Stimulated activated CD8-positive, alpha-beta memory T cell treated with anti-CD3 and anti-CD28 coated beads, Interleukin-4, amount 100 ng/mL, for 1 hour (primary cell): ENCODE results near the gene TMEM222.

Source experiments
- DNase-seq, 2 donors: peaks; one replicate each; pipeline ENCODE4 v3.0.0-alpha.2; 2020; ENCODE audit warnings: low read depth in 2 of 2, low spot score in 1 of 2

The TMEM222 gene

GRCh38 chr1:27341525-27342252, 19.7 kb downstream of the TMEM222 start, which contains the start of gene SYTL1:
Gene SYTL1 (plus strand): TSS chr1:27342022. CDS start chr1:27345335, 3,313 bp downstream.
- DNase-seq, result no peak

- DNase-seq, result no peak
These were observed 20.4 kb downstream of the TMEM222 start for GRCh38 chr1:27342391-27342777.

- peak in 1 of 2 donors; percentile 54 for DNase-seq
These were observed 21.0 kb downstream of the TMEM222 start for GRCh38 chr1:27342778-27343638.

- no peak for DNase-seq
These were observed 21.7 kb downstream of the TMEM222 start for GRCh38 chr1:27343639-27344025.

DNA sequence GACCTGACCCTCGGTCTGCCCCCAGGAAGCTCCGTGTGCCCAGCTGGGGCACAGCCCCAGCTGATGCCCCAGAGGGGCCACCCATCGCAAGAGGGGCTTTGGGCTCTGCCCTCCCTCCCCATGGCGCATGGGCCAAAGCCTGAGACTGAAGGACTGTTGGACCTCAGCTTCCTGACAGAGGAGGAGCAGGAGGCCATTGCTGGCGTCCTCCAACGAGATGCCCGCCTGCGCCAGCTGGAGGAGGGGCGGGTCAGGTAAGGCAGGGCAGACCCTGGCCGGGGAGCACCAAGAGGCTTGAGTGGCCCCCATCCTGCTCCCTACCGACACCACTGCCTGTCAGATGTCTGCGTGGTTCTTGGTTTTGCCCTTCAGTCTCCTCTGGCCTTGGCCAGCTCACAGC, 23.3 kb downstream of the TMEM222 start:
- DNase-seq, result no peak

DNA sequence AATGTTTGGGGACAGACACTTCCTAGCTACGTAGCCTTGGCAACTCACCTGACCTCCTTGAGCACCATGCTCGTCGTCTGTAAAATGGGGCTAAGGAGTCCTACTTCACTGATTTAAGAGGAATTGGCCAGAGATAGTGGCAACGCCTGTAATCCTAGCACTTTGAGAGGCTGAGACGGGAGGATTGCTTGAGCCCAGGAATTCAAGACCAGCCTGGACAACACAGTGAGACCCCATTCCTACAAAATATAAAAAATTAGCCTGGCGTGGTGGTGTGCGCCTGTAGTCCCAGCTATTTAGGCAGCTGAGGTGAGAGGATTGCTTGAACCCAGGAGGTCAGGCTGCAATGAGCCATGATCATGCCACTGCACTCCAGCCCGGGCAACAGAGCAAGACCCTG, 24.4 kb downstream of the TMEM222 start:
- no peak for DNase-seq

DNA sequence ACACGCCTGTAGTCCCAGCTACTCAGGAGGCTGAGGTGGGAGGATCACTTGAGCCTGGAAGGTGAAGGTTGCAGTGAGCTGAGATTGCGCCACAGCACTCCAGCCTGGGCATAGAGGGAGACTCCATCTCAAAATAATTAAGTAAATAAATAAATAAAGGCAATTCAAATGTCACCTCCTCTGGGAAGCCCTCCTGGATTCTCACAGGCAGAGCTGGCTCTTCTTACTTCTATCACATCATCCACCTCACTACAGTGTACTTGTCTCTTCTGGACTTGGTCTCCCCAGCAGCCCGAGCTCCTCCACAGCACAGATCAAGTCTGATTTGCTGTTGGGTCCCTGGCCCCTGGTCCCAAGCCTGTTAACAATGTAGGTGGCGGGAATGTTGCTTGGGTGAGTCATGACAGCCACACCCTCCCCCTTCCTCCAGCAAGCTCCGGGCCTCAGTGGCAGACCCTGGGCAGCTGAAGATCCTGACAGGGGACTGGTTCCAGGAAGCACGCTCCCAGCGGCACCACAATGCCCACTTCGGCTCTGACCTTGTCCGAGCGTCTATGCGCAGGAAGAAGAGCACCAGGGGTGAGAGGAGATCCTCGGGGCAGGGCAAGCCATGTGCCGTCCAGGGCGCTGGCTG, 25.1 kb downstream of the TMEM222 start:
- no peak for DNase-seq

GRCh38 chr1:27348861-27349783, 27.2 kb downstream of the TMEM222 start:
- no peak for DNase-seq

GRCh38 chr1:27349784-27350662, 28.1 kb downstream of the TMEM222 start:
- DNase-seq, result no peak

DNA sequence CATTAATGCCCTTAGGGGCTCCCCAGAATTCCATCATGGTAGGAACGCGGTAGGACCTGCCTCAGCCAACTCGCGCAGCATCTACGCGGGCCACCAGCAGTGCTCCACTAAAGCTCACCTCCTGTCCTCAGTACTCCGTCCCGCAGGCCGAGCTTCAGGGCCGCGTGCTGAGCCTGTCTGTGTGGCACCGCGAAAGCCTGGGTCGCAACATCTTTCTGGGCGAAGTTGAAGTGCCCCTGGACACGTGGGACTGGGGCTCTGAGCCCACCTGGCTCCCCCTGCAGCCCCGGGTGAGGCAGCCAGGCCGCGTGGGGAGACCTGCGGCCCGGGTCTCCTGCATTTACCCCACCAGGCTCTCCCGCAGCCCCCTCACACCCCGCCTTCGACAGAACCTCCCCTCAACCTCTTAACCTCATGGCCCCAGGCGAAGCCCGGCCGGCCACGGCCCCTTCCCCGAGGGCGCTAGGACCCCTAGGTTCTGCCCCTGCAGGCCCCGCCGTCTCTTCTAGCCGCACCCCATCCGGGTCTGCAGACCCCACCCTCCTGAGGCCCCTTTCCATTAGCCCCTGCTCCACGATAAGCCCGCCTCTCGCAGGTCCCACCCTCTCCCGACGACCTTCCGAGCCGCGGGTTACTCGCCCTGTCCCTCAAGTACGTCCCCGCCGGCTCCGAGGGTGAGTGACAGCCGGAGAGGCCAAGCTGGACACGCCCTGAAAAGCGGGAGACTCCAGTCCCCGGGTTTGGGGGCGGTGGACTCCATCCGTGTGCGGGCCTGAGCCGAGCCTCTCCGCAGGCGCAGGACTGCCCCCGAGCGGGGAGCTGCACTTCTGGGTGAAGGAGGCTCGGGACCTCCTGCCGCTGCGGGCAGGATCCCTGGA, 28.9 kb downstream of the TMEM222 start:
- no peak for DNase-seq

- DNase-seq, result no peak
These were observed 29.7 kb downstream of the TMEM222 start for GRCh38 chr1:27351541-27352107.

DNA sequence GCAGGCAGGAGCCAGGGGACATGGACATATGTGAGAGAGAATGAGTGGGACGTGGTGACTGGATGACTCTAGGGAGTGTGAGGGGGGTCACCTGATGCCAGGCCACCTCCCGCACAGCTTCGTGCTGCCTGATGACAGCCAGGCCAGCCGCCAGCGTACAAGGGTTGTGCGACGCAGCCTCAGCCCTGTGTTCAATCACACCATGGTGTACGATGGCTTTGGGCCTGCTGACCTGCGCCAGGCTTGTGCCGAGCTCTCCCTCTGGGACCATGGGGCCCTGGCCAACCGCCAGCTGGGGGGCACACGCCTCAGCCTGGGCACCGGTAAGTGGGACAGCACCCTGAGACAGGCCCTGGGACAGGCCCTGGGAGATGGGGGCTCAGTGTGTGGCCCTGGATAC, 31.2 kb downstream of the TMEM222 start:
- no peak for DNase-seq

DNA sequence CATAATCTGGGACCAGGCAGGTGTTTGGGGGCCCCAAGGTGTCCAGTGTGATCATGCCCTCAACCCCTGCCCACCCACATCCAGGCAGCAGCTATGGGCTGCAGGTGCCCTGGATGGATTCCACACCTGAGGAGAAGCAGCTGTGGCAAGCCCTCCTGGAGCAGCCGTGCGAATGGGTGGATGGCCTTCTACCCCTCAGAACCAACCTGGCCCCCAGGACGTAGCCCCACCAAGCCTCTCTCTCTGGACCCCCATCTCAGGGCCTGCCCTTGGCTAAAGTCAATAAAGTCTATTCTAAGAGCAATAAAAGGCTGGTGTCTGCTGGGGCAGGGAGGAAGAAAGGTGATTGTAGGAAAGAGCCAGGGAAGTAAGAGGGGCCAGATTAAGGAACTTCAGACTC, 31.7 kb downstream of the TMEM222 start:
- DNase-seq, result no peak

GRCh38 chr1:27355683-27356082, 33.7 kb downstream of the TMEM222 start:
- DNase-seq, result no peak

GRCh38 chr1:27356277-27356618, 34.3 kb downstream of the TMEM222 start:
- no peak for DNase-seq

DNA sequence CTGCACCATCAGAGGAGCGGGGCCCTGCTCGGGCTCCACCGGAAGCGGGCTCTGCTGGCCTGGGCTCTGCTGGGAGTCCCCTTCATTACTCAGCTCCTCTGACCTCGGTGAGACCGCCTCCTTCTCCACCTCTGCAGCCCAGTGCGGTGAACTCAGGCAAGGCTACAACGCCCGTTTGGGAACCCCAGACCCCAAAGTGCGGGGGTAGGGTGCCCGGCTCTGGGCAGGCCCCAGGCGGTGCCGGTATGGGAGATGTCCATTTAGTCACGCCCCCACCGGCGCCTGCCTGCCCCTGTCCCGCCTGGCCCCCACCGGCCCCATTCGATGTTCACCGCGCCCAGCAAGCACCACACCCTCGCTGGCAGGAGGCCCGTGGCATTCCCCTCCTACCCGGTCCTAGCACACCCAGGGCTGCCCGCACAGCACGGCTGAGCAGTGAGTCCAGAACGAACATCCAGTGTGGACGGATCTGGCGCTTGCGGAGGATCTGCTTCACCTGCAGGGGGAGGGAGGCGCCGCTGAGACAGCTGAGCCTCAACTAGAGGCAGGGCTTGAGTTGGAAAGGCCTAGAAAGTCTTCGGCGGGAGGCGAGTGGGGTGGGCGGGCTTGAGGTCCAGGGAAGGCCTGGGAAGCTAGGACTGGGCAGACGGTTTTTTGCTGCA, 34.8 kb downstream of the TMEM222 start:
- no peak for DNase-seq

- DNase-seq, result peak; percentile 59 to 70
These were observed 35.5 kb downstream of the TMEM222 start for GRCh38 chr1:27357281-27358037.
